Left colon (tissue), 2 donors: Measurements from ENCODE around the gene LRPPRC. TPM values are rescaled to one million over a fixed set of nuclear protein-coding genes. Genes with fewer than 3 reads are reported as not detected.
A peak's percentile ranks its signal among the peaks of the same experiment; 100 is the strongest.
"Not testable (repeated sequence)": the region's sequence is repeated elsewhere in the genome, so short reads cannot be mapped to it uniquely, and the experiment has no call there.

Experiments
- ATAC-seq: fragments of 200-7000 bp; cut with Tn5 transposase; one replicate; pipeline ENCODE4 v1.9.1; 2020; ENCODE audit warnings: mild to moderate bottlenecking, moderate library complexity
- DNase-seq, 2 donors: peaks; one replicate each; pipeline ENCODE4 v3.0.0-alpha.2; 2020
- intact Hi-C, 2 donors: fragments of 100-400 bp; cut with DNase I in 1 of 2; cut with micrococcal nuclease in 1 of 2; formaldehyde crosslinking; loops; one replicate each; pipeline versions ENCODE4 v1.11.2 to v1.14.0; 2022; cut with DNase I, micrococcal nuclease
- long read RNA-seq: library from polyadenylated mRNA; unstranded; transcript quantifications from one replicate; pipeline ENCODE4 v2.0.0, GENCODE V29; 2021
- total RNA-seq, 2 donors: library from RNA; stranded (reverse); fragmentation: NEBNext Ultra II Directional; extraction: Animal tissue kit (Norgen Biotek cat#: 25700); gene quantifications; one replicate each; pipeline ENCODE4 v1.2.1, GENCODE V29; 2021
- donor health status: DM: no; HTN: no; CAD: no.
- donor health status: DM: yes; HTN: yes; CAD: no.

LRPPRC gene
- 100 to 1,000 TPM in 1 of 2 donors, 10 to 100 TPM in 1; 98.8 to 110 TPM for total RNA-seq
- long read RNA-seq, full-length matches to known transcripts = 60 of 103 reads
- long read RNA-seq, partial matches to known transcripts = 31 of 103 reads
- long read RNA-seq, other reads (novel, unspliced or antisense) = 12 of 103 reads

DNA sequence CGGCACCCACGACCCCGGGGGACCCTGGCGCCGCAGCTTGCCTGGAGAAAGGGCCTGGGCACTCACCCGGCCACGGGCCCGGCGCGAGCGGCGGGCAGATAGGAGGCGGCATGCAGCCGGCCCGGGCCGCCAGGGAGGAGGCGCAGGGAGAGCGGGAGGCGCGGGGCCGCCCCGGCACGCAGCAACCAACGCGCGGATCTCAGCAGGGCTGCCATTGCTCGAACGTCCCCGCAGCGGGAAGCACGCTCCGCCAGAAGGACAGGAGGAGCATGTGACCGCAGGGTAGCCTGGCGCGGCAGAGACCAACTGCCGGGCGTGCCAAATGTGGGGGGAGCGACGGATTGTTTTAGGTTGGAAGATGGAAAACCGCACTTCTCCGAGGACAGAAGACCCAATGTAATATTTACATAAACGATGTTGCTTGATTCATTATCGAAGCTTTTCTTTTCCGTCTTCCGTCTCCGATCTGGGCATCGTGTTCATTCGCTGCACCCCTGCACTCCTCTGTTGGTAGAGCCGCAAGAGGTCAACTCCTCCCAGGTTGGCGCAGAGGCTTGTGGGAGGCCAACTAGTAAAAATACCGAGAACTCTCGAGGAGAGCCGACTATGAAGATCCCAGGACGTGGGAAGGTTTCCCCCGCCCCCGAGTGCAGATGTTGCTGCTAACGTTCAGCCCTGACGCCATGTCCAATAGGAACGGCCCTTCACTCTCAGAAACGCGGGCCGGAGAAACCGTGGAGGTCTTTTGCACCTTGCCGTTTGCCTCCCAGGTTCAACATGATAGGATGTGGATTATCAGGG lies at the start of gene LRPPRC:
Gene LRPPRC (minus strand): TSS at position 257 of the 801 bp plus-strand sequence. CDS start 42 bp downstream, at position 215.
- DNase-seq (peak; percentile 94 to 95), ATAC-seq (peak; percentile 96)
- intact Hi-C loops = no loop called here

DNA sequence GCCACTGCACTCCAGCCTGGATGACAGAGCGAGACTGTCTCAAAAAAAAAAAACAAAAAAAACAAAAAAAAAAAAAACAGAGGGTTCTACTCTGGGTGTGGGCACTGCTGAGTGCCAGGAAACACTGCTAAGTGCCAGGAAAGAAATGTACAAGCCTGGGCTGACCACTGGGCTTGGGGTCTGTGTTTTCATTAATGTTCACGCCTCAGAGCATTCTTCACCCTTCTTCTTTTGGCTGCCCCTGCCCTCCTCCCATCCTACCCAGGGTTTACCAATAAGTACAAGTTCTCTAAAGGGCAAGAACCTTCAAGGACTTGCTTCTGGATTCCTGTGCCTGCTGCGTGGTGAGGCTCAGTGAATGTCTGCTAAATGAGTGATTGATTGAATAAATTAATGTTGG lies 49.3 kb upstream of the LRPPRC start:
- DNase-seq = no peak
- intact Hi-C loops = no loop called here
- no peak for ATAC-seq

DNA sequence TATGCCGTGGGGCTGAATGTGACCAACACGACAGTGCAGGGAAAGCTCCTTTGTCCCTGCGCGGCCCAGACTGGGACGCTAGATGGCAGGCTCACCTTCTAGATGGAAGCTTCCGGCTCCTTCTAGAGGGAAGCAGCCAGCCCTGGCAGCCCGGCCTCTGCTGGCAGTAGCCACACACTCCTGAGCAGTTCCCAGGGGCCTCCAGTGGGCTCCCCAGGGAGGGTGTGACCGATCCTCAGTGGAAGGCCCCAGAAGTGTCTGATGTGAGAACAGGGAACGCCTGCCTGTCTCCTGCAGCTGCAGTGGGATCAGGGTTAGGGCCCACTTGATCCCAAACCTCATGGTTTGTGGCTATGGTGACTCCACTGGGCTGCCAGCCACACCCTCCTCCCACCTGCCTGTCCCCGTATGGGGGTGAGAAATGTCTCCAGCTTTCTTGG lies 48.5 kb upstream of the LRPPRC start:
- peak; percentile 72 to 89 for DNase-seq
- peak; percentile 100 for ATAC-seq
- intact Hi-C loops = loop anchor here in 1 of 2 donors (5.0 kb wide), 1 partner anchor 248 kb away; no protein-coding TSS in a partner anchor

DNA sequence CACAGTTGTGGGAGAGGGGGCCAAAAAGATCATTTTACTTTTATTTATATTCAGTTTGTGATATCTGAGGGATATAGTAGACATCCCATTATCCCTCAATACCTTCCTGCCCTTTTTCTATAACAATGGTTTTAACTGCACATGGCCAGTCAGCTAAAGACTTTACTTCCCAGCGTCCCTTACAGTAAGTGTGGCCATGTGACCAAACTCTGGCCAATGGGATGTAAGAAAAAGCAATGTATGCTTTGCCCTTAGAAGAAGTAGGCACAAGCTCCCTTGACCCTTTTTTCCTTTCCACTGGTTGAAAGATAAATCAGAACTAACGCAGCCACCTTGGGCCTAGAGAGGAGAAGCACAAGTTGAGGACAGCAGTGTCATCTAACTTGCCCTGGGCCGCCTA lies 44.6 kb upstream of the LRPPRC start:
- DNase-seq = no peak
- ATAC-seq = no peak
- intact Hi-C loops = loop anchor here in 1 of 2 donors (5.0 kb wide), 1 partner anchor 252 kb away; no protein-coding TSS in a partner anchor

DNA sequence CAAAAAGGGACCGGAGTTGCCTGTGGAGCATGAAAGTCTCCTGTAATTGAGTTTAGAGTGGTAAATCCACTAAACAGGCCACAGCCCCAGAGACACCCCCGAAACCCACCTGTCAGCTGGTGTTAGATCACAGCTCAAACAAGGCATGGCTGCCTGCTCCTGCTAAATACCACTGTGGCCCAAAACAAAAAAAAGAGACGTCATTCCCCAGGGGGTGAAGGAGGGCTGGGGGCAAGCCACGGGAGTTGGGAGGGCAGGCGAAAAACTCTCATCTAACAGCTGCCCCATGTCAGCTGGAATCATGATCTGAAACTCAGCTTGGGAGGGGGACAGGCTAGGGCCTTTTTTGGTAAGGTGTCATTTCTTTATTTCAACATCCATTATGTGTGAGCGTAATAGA lies 42.5 kb upstream of the LRPPRC start:
- no peak for DNase-seq
- intact Hi-C loops = no loop called here
- no peak for ATAC-seq

DNA sequence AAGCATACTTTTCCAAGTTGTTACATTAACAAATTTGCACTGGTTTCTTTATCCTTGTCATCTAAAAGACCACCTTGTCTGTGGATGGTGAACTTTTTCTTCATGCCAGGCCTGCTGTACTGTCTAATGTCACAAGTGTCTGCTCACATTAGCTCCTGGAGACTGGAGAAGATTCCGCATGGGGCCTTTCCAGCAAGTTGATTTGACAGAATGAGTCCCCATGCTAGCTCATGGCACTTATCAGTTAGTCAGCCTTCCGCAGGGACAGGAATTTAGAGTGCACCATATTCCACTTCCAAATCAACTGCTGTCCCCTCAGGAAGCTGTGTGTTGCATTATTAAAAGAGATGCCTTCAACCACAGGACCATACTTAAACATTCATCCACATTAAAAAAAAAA lies 41.4 kb upstream of the LRPPRC start:
- no peak for DNase-seq
- intact Hi-C loops = no loop called here
- ATAC-seq = no peak

DNA sequence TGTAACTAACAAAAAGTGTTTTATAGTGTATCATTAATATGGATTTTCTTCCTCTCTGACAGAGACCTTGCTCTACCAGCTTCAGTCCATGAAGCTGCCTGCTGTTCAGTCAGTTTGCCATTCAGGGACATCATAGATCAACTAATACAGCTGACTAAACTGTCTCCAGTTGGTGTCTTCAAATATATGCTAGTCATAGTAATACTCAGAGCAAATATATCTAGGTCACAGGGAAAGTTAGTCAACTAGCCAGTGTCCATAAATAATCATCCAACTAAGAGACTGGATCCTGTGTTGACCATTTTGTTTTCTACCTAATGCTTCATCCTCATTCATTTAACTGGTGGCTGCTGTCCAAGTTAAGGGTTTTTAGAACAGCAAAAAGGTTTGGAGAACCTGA lies 38.2 kb upstream of the LRPPRC start:
- intact Hi-C loops = no loop called here
- ATAC-seq (no peak), DNase-seq (no peak)

DNA sequence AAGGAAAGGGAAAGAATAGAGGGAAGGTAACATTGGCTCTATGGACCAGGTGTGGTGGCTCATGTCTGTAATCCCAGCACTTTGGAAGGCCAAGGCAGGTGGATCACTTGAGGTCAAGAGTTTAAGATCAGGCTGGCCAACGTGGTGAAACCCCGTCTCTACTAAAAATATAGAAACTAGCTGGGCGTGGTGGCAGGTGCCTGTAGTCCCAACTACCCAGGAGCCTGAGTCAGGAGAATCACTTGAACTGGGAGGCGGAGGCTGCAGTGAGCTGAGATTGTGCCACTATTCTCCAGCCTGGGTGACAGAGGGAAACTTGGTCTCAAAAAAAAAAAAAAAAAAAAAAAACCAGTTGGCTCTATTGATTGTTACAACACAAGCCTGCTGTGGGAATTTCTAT lies 31.3 kb upstream of the LRPPRC start:
- intact Hi-C loops, DNase-seq, ATAC-seq: not testable (repeated sequence)

DNA sequence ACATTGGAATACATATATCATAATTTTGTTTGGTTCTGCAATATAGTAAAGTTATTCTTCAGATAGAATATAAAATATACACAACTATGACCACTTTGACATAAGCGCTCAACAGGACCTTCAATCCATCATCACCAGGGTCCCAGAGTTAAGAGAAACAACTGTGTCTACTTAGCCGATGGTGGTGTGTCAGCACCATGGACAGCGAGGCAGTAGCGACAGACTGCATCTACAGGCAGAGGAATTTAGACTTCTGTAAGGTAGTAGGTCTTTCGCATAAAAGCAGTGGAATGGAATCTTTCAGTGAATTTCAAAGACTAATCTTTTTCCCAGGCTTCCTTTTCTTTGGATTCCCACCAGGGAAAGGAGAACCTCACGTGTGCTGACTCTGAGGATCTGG lies 20.5 kb upstream of the LRPPRC start:
- DNase-seq (peak in 1 of 2 donors; percentile 55), ATAC-seq (no peak)

DNA sequence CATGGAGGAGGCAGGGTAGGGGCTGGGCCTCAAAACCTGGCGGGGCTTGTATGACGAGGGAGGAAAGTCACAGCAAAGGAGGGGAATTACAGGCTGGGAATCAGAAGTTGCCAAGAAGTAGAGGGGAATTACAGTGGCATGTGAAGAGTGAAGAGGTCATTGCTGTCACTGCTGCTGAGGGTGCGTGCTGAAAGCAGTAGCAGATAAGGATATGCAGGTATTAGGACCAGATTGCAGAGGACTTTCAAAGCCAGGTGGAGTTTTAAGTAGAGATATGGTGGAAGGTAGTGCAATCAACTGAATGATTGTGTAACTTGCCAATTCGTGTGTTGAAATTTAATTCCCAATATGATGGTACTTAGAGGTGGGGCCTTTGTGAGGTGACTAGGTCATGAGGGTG lies 19.4 kb upstream of the LRPPRC start:
- intact Hi-C loops = no loop called here
- ATAC-seq (no peak), DNase-seq (no peak)

More for the DNA sequence above, 20.5 kb upstream of the LRPPRC start:
- intact Hi-C loops = no loop called here

DNA sequence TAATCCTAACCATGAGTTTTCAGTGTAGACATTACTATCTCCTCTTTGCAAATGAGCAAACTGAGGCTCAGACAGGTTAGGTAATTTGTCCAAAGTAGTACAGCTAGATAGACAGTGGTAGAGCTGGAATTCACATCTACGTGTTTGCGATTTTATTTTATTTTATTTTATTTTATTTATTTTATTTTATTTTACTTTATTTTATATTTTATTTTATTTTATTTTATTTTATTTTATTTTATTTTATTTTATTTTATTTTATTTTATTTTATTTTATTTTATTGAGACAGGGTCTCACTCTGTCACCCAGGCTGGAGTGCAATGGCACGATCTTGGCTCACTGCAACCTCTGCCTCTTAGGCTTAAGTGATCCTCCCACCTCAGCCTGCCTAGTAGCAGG lies 17.4 kb upstream of the LRPPRC start:
- intact Hi-C loops, ATAC-seq: not testable (repeated sequence)

DNA sequence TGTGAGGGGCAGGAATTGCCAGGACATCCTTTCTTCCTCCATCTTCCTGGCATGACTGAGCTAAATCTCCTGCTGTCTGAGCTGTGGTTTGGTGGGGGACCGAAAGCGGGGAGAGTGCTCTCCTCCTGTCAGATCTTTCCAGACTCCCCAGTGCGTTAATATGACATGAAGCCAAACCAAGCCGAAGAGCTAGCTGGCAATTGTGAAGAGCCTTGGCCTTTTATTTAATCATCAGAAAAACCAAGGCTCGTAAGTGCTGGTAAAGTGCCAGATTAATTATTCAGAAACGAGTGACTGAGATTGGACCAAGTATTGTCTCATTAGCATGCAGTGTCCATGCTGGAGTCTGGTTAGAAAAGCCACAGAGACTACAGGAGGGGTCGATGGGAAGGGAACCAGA lies 14.5 kb upstream of the LRPPRC start:
- no peak for DNase-seq
- no peak for ATAC-seq
- intact Hi-C loops = no loop called here

More for the DNA sequence above, 17.4 kb upstream of the LRPPRC start:
- DNase-seq = not testable (repeated sequence)

DNA sequence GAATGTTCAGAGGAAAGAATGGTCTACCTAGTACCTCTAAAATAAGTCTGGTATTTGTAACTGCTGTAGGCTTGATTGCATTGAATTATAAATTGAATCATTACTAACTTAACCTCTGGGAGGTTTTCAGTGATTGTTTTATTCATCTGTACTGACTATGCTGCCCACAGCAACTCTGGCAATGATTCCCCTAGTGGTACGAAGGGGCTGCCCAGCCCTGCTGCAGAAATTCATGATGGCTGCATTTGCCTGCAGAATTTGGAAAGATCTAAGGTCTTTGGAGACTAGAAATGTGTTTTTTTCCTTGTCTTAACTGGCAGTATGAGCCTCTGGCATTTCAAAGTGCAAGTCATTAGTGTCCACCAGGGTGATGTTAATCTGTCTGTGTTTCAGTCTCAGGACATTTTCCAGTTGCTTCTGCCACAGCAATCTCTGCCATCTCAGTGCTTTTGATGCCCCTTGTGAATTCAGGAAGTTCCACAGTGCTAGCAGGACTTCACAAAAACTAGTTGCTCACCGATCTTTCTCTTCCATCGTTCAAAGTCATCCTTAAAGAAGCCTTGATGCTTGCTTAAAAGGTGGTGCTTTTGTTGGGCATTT lies 13.4 kb upstream of the LRPPRC start:
- intact Hi-C loops = no loop called here
- DNase-seq (no peak), ATAC-seq (no peak)

DNA sequence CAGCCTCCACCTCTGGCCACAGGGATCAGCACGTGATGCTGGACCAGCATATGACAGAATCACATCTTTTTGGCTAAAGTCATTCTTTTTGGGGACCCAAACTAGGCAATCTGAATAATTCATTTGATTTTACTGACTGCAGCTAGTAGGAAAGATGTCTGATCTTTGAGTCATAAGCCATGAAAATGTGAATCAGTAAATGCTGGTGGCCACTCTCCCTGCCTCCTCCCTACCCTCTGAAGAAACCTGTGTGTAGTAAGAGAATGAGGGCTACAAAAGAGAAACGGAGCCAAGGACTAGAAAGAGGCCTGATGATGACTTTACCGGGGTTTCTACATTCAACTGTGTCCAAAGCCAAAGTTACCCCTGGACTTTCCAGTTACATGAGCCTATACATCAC lies 10.1 kb upstream of the LRPPRC start:
- DNase-seq (no peak), ATAC-seq (no peak)
- intact Hi-C loops = no loop called here

DNA sequence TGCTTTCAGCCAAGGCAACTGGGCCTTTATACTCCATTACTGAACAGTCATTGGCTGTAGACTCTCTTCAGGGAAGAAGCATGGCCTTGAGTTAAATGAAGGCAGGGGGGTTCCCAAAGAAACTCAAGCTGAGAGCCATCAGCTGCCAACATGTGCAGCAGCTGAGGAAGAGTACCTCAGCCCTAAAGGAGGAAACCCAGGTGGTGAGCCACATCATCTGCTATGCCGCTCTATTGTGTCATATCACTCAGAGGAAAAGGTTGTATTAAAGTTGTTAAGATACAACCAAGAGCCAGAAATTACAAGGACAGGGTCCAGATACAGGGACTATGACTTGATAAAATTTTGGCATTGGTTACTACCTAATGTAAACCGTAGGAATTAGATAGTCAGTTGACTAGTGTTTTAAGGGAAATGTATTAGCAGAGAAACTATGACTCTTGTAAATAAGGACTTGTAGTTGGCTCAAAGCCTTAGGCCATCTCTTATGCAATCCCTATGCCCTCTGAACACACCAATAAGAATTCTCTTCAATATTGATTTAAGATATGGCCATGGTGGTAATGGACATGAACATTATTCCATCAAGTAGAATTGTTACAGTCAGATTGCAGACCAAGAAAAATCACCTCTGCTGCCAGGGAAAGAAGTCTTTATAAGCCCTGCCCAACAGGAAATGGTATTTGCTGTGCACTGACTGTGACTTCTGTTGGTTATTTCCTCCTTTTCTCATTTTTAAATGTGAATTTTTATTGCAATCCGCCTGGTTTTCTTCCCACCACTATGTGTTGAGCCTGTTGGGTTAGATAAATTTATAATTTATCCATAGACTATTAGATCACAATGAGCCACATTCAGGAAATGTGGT lies 9.2 kb upstream of the LRPPRC start:
- intact Hi-C loops = no loop called here

DNA sequence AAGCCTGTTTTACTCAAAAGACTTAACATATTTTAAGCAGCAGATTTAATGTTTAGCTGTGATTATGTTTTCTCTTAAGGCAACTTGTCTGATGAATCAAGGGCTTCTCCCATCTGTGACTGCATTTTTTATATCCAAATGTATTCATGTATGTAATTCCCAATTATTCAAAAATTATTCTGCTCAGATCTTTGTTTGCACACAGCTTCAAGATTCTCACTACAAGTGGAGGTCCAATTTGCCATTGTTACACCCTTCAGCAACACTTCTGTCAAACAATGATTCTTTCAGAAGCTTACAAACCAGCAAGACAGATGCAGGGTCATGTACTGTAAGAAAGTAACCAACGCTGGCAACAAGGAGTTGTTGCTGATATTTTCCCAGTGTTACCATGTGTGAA lies 5.9 kb upstream of the LRPPRC start:
- ATAC-seq (no peak), DNase-seq (no peak)
- intact Hi-C loops = no loop called here

More for the DNA sequence above, 9.2 kb upstream of the LRPPRC start:
- no peak for DNase-seq
- ATAC-seq = no peak

DNA sequence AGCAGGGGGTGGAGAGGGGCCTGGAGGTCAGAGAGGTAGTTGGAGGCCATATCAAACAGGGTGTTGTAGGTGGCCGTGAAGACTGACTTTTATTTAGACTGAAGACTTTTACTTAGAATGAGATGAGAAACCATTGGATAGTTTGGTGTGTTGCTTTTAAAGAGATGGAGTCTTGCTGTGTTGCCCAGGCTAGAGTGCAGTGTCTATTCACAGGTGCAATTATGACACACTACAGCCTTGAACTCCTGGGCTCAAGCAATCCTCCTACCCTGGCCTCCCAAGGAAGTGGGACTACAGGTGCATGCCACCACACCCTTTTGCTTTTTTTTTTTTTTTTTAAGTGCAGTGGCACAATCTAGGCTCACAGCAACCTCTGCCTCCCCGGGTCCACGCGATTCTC lies 2.5 kb upstream of the LRPPRC start:
- intact Hi-C loops = no loop called here
- ATAC-seq = no peak
- no peak for DNase-seq

DNA sequence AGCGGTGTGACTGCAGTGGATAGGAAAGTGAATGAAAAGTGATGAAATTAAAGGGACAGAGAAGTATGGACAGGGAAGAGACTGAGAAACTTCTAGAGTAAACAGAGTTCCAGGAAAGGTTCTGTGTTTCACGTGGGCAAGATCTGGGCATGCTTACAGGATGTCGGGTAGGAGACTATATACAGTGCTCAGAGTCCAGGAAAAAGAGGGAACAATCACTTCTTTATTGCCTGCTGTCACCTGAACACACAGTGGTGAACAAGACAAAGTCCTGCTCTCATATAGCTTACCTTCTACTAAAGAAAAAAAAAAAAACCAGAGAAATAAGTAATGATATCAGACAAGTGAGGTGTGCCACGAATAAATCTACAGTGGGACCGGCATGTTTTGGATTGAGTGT lies 2.4 kb downstream of the LRPPRC start:
- DNase-seq = no peak
- intact Hi-C loops = no loop called here
- no peak for ATAC-seq

DNA sequence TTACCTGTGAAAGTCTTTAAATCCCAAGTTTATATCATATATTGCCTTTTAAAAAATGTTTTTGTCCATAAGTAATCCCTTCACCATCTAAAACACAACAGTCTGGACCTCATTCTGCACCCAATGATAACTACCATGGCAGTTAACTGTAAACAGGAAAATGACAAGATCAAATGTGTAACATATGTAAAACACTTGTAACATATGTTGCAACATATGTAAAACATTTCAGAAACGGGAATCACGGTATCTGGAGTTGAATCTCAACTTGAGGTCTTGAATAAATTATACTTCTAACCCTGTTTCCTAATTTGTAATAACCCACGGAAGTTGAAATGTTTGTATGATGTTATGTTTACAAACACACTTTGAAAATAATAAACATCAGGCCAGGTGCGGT lies 6.2 kb downstream of the LRPPRC start:
- intact Hi-C loops = no loop called here
- DNase-seq (no peak), ATAC-seq (no peak)
